ENCODE measurements around the gene MYO15A.
A peak's percentile ranks its signal among the peaks of the same experiment; 100 is the strongest.

The MYO15A gene

DNA sequence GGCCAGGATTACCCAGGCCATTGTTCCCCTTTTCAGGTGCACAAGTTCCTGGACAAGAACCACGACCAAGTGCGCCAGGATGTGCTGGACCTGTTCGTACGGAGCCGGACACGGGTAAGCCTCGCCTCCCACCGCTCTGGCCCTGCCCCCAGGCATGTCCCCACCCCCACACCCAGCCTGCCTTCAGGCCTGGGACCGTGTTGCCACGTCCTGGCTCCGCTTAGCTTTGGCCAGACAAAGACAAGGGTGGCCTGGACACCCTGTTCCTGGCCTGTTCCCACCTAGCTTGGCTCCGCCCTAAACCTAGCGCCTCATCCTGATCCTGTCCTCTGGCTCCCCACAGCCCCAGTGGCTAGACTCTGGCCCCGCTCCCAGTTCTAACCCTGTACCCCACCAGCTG lies 30.9 kb downstream of the MYO15A start:
- Histone ChIP-seq H3K9ac (ENCODE audit: low read depth, low read length, poor library complexity, severe bottlenecking) (no peak overlapping the region), H2AFZ (ENCODE audit: low read length) (no peak overlapping the region)

DNA sequence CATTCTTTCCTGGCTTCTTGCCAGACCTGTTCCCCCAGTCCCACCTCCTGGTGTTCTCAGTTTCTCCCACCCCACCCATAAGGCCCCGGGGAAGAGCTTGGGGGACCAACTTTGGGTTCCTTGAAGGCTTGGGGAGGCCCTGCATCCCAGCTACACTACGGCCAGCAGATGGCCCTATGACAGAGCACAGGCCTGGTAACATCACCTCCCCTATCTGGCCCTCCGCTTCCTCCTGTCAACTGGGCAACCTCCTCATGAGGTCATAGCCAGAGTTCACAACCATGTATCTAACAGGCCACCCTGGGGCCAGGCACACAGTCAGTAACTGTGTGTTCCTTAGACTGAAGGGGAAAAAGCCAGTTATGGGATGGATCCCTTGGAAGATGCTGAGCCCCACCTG lies 31.4 kb downstream of the MYO15A start:
- H3K27me3 ChIP-seq (ENCODE audit: insufficient read depth, low read length, poor library complexity, severe bottlenecking) = no peaks in the 10 kb centered on the region
- H3K9me3 ChIP-seq (ENCODE audit: insufficient read depth, low read depth, low read length) = no peaks in the 10 kb centered on the region
- no peak overlapping the region for H3K4me3 ChIP-seq (ENCODE audit: low read length, poor library complexity, severe bottlenecking)
- H3K4me1 ChIP-seq (ENCODE audit: insufficient read depth, low read length, poor library complexity, severe bottlenecking) = no peaks in the 10 kb centered on the region
- H3F3A ChIP-seq (ENCODE audit: low read depth) = no peaks in the 10 kb centered on the region
- H3K4me2 ChIP-seq (ENCODE audit: low read depth, low read length, poor library complexity, severe bottlenecking) = no peak overlapping the region
- H4K20me1 ChIP-seq (ENCODE audit: insufficient read depth, low read length, poor library complexity, severe bottlenecking) = no peaks in the 10 kb centered on the region
- H3K36me3 ChIP-seq (ENCODE audit: insufficient read depth, low read length) = no peaks in the 10 kb centered on the region
- no peak overlapping the region for H2AFZ ChIP-seq (ENCODE audit: low read length)
- no peaks in the 10 kb centered on the region for H3K9me2 ChIP-seq (replicated peaks; ENCODE audit: low read depth, low read length)
- no peak for TF ChIP-seq EZH2phosphoT487 (IDR thresholded peaks at IDR 0.05; ENCODE audit: borderline replicate concordance)
- TF ChIP-seq, protein P1, sequence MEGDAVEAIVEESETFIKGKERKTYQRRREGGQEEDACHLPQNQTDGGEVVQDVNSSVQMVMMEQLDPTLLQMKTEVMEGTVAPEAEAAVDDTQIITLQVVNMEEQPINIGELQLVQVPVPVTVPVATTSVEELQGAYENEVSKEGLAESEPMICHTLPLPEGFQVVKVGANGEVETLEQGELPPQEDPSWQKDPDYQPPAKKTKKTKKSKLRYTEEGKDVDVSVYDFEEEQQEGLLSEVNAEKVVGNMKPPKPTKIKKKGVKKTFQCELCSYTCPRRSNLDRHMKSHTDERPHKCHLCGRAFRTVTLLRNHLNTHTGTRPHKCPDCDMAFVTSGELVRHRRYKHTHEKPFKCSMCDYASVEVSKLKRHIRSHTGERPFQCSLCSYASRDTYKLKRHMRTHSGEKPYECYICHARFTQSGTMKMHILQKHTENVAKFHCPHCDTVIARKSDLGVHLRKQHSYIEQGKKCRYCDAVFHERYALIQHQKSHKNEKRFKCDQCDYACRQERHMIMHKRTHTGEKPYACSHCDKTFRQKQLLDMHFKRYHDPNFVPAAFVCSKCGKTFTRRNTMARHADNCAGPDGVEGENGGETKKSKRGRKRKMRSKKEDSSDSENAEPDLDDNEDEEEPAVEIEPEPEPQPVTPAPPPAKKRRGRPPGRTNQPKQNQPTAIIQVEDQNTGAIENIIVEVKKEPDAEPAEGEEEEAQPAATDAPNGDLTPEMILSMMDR (conservative IDR thresholded peaks at IDR 0.05; ENCODE audit: low read length) = peak; percentile 37
- no peaks in the 10 kb centered on the region for H3K79me2 ChIP-seq (ENCODE audit: insufficient read depth, low read length)
- no peak overlapping the region for H3K9ac ChIP-seq (ENCODE audit: low read depth, low read length, poor library complexity, severe bottlenecking)

More for the DNA sequence above, 30.9 kb downstream of the MYO15A start:
- no peaks in the 10 kb centered on the region for H3K27me3 ChIP-seq (ENCODE audit: insufficient read depth, low read length, poor library complexity, severe bottlenecking)
- H3F3A ChIP-seq (ENCODE audit: low read depth) = no peaks in the 10 kb centered on the region
- no peaks in the 10 kb centered on the region for H3K79me2 ChIP-seq (ENCODE audit: insufficient read depth, low read length)
- no peaks in the 10 kb centered on the region for H4K20me1 ChIP-seq (ENCODE audit: insufficient read depth, low read length, poor library complexity, severe bottlenecking)
- no peak overlapping the region for H3K4me2 ChIP-seq (ENCODE audit: low read depth, low read length, poor library complexity, severe bottlenecking)
- no peaks in the 10 kb centered on the region for H3K4me1 ChIP-seq (ENCODE audit: insufficient read depth, low read length, poor library complexity, severe bottlenecking)
- H3K9me2 ChIP-seq (replicated peaks; ENCODE audit: low read depth, low read length) = no peaks in the 10 kb centered on the region
- H3K9me3 ChIP-seq (ENCODE audit: insufficient read depth, low read depth, low read length) = no peaks in the 10 kb centered on the region
- no peak for TF ChIP-seq EZH2phosphoT487 (IDR thresholded peaks at IDR 0.05; ENCODE audit: borderline replicate concordance)
- TF ChIP-seq, protein P1 (conservative IDR thresholded peaks at IDR 0.05; ENCODE audit: low read length) = no peak
- H3K36me3 ChIP-seq (ENCODE audit: insufficient read depth, low read length) = no peaks in the 10 kb centered on the region
- H3K4me3 ChIP-seq (ENCODE audit: low read length, poor library complexity, severe bottlenecking) = no peak overlapping the region

DNA sequence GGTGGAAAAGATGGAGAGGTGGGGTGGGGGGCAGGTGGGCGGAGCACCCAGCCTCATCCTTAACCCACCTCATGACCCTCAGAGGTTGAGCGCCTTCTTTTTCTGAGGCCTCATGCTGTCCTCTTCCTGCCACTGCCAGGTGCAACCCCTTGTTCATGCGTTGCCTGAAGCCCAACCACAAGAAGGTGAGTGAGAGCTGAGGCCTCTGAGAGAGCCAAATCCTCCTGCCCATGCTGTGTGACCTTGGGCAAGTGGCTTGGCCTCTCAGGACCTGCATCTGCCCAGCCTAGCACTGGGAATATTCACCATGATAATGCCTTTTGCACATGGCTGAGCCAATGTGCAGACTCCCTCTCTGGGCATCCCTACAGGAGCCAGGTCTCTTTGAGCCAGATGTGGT lies 32.1 kb downstream of the MYO15A start:
- no peaks in the 10 kb centered on the region for H4K20me1 ChIP-seq (ENCODE audit: insufficient read depth, low read length, poor library complexity, severe bottlenecking)
- no peaks in the 10 kb centered on the region for H3K79me2 ChIP-seq (ENCODE audit: insufficient read depth, low read length)
- no peak overlapping the region for H3K9ac ChIP-seq (ENCODE audit: low read depth, low read length, poor library complexity, severe bottlenecking)
- H2AFZ ChIP-seq (ENCODE audit: low read length) = no peak overlapping the region
- H3K4me1 ChIP-seq (ENCODE audit: insufficient read depth, low read length, poor library complexity, severe bottlenecking) = no peaks in the 10 kb centered on the region
- no peak overlapping the region for H3K4me2 ChIP-seq (ENCODE audit: low read depth, low read length, poor library complexity, severe bottlenecking)
- no peaks in the 10 kb centered on the region for H3F3A ChIP-seq (ENCODE audit: low read depth)
- no peaks in the 10 kb centered on the region for H3K27me3 ChIP-seq (ENCODE audit: insufficient read depth, low read length, poor library complexity, severe bottlenecking)
- no peaks in the 10 kb centered on the region for H3K36me3 ChIP-seq (ENCODE audit: insufficient read depth, low read length)
- TF ChIP-seq, protein P1 (conservative IDR thresholded peaks at IDR 0.05; ENCODE audit: low read length) = no peak
- no peak for TF ChIP-seq EZH2phosphoT487 (IDR thresholded peaks at IDR 0.05; ENCODE audit: borderline replicate concordance)
- H3K9me3 ChIP-seq (ENCODE audit: insufficient read depth, low read depth, low read length) = no peaks in the 10 kb centered on the region
- H3K4me3 ChIP-seq (ENCODE audit: low read length, poor library complexity, severe bottlenecking) = no peak overlapping the region
- no peaks in the 10 kb centered on the region for H3K9me2 ChIP-seq (replicated peaks; ENCODE audit: low read depth, low read length)

Data from Loucy (cell line).